Effector memory CD4-positive, alpha-beta T cell (primary cell): Measurements from ENCODE around the gene CPA1.

Source experiments
- DNase-seq, 3 donors: peaks; one replicate each; pipeline ENCODE4 v3.0.0-alpha.2; 2020
- H3K27ac ChIP-seq: 2 replicates; pipeline ENCODE4 v1.7.0; 2013; ENCODE audit warnings: mild to moderate bottlenecking, low read length, moderate library complexity; ENCODE audit not compliant: insufficient read depth, poor library complexity, severe bottlenecking
- H3K27me3 ChIP-seq: replicated peaks from 2 replicates; pipeline ENCODE4 v1.7.0; 2013; ENCODE audit warnings: mild to moderate bottlenecking, low read length; ENCODE audit not compliant: insufficient read depth, control insufficient read depth, poor library complexity, severe bottlenecking
- H3K36me3 ChIP-seq: 2 replicates; pipeline ENCODE4 v1.7.0; 2013; ENCODE audit warnings: mild to moderate bottlenecking, low read length, moderate library complexity; ENCODE audit not compliant: control insufficient read depth, insufficient read depth
- H3K4me1 ChIP-seq: 2 replicates; pipeline ENCODE4 v1.7.0; 2013; ENCODE audit warnings: low read length, mild to moderate bottlenecking; ENCODE audit not compliant: control insufficient read depth, insufficient read depth, poor library complexity, severe bottlenecking
- H3K4me3 ChIP-seq: 2 replicates; pipeline ENCODE4 v1.7.0; 2013; ENCODE audit warnings: low read length, low read depth, mild to moderate bottlenecking; ENCODE audit not compliant: insufficient read depth, poor library complexity, severe bottlenecking
- H3K9me3 ChIP-seq: 2 replicates; pipeline ENCODE4 v1.7.0; 2013; ENCODE audit warnings: mild to moderate bottlenecking, low read length, moderate library complexity; ENCODE audit not compliant: control insufficient read depth

Gene CPA1

GRCh38 chr7:130384371-130384801 lies 4.1 kb downstream of the CPA1 start:
- no peak for DNase-seq
- Histone ChIP-seq H3K27me3 (no peaks in the 10 kb centered on the region), H3K4me1 (no peaks in the 10 kb centered on the region), H3K36me3 (no peaks in the 10 kb centered on the region), H3K4me3 (no peak overlapping the region), H3K9me3 (no peaks in the 10 kb centered on the region), H3K27ac (no peak overlapping the region)

DNA sequence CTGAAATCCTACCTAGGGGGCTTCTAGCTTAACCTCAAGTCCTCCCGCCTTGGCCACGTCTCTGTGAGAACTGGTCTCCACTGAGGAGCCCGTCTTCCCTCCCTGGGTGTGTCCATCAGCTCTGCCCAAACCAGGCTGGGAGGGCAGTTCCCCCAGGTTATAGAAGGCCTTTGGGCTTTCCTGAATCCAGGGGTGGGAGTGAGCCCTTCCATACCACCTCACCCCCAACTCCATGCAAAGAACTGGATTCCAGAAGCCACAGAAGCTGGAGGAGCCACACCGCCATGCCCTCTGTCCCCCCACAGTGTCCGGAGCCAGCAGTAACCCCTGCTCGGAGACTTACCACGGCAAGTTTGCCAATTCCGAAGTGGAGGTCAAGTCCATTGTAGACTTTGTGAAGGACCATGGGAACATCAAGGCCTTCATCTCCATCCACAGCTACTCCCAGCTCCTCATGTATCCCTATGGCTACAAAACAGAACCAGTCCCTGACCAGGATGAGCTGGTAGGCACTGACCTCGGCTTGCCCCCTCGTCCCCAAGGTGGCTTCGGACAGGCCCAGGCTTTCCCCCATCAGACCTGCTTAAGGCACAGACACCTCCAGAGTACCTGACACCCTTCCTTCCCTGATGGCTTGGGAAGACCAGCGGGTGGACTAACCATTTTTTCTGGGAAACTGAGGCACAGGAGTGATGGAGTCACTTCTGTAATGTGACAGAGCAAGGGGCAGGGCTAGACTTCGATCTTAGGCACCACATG lies 4.7 kb downstream of the CPA1 start:
- H3K27ac ChIP-seq = no peak overlapping the region
- DNase-seq = no peak
- H3K27me3 ChIP-seq = no peaks in the 10 kb centered on the region
- H3K4me1 ChIP-seq = no peaks in the 10 kb centered on the region
- H3K36me3 ChIP-seq = no peaks in the 10 kb centered on the region
- no peak overlapping the region for H3K4me3 ChIP-seq
- H3K9me3 ChIP-seq = no peaks in the 10 kb centered on the region

GRCh38 chr7:130385600-130386066 lies 5.3 kb downstream of the CPA1 start:
- no peaks in the 10 kb centered on the region for H3K36me3 ChIP-seq
- H3K9me3 ChIP-seq = no peaks in the 10 kb centered on the region
- H3K27ac ChIP-seq = no peak overlapping the region
- H3K4me3 ChIP-seq = no peak overlapping the region
- H3K4me1 ChIP-seq = no peaks in the 10 kb centered on the region
- DNase-seq = no peak
- no peaks in the 10 kb centered on the region for H3K27me3 ChIP-seq

- H3K27ac ChIP-seq = no peak overlapping the region
- no peaks in the 10 kb centered on the region for H3K9me3 ChIP-seq
- no peak for DNase-seq
- no peak overlapping the region for H3K4me3 ChIP-seq
- no peaks in the 10 kb centered on the region for H3K4me1 ChIP-seq
- H3K27me3 ChIP-seq = no peaks in the 10 kb centered on the region
- H3K36me3 ChIP-seq = no peaks in the 10 kb centered on the region
Observed at GRCh38 chr7:130386876-130387275, 6.6 kb downstream of the CPA1 start.

DNA sequence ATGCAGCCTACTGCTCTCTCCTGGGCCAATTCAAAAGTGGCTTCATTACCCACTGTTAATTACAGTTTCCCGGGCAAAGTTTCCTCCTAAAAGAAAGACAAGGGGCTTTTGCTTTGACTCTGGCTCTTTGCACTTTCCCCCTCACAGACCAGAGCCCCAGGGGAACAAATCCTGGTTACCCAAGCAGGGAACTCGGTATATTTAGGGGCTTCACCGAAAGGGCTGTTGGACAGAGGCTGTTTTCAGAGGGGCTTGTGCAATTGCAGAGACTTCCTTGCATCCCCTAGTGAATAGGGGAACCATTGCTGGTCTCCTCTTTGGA lies 7.0 kb downstream of the CPA1 start:
- no peak for DNase-seq
- H3K36me3 ChIP-seq = no peaks in the 10 kb centered on the region
- H3K4me3 ChIP-seq = no peak overlapping the region

DNA sequence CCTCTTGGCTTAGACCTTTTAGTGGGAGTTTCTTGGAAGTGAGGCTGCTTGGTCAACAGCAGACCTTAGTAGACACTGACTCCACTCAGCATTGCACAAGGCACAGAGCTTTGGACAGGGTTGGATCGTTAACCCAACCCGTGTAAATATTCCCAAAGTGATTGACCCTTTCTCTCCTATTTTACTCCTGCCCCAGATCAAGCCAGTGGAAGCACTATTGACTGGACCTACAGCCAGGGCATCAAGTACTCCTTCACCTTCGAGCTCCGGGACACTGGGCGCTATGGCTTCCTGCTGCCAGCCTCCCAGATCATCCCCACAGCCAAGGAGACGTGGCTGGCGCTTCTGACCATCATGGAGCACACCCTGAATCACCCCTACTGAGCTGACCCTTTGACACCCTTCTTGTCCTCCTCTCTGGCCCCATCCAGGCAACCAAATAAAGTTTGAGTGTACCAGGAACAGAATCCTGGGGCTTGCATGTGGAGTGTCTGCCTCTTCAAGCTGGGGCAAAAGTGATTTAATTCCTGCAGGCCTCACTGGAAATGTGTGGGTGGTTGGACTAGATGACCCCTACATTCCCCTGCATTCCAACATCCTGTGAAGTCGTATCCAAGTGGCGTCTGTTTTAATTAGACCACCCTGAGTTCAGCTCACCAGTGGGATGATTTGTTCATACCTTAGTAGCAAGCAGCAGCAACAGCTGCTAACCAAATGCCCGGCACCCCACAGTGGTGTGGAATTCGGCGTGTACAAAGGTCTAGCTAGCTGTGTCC lies 7.5 kb downstream of the CPA1 start:
- no peaks in the 10 kb centered on the region for H3K27me3 ChIP-seq

More for the DNA sequence above, 7.0 kb downstream of the CPA1 start:
- no peaks in the 10 kb centered on the region for H3K4me1 ChIP-seq
- no peak overlapping the region for H3K27ac ChIP-seq
- no peaks in the 10 kb centered on the region for H3K9me3 ChIP-seq
- H3K27me3 ChIP-seq = no peaks in the 10 kb centered on the region

DNA sequence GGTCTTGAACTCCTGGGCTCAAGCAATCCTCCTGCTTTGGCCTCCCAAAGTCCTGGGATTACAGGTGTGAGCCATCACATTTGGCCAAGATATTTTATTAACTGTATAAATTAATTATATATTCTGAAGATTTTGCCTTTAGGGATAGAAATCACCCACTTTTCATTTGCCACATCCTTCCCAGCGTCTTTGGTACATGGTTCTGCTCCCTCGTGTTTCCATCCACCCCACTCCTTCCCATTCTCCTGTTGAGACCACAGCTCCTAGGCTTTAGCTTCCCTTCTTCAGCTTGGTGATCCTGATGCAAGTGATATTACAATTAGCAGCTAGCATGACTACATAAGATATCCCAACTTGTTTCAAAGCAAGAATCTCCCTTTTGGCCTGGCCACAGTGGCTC lies 8.4 kb downstream of the CPA1 start:
- no peak for DNase-seq
- Histone ChIP-seq H3K9me3 (no peaks in the 10 kb centered on the region), H3K36me3 (no peaks in the 10 kb centered on the region), H3K27ac (no peak overlapping the region), H3K4me1 (no peaks in the 10 kb centered on the region), H3K4me3 (no peak overlapping the region), H3K27me3 (no peaks in the 10 kb centered on the region)

More for the DNA sequence above, 7.5 kb downstream of the CPA1 start:
- DNase-seq = no peak
- Histone ChIP-seq H3K27ac (no peak overlapping the region), H3K36me3 (no peaks in the 10 kb centered on the region), H3K4me1 (no peaks in the 10 kb centered on the region), H3K9me3 (no peaks in the 10 kb centered on the region), H3K4me3 (no peak overlapping the region)

- Histone ChIP-seq H3K4me3 (no peak overlapping the region), H3K27ac (no peak overlapping the region), H3K27me3 (no peaks in the 10 kb centered on the region), H3K9me3 (no peaks in the 10 kb centered on the region), H3K4me1 (peaks cover 8% of the 10 kb centered on the region), H3K36me3 (no peaks in the 10 kb centered on the region)
- no peak for DNase-seq
Observed at GRCh38 chr7:130390486-130390885, 10.2 kb downstream of the CPA1 start.

GRCh38 chr7:130393101-130393561 lies 12.8 kb downstream of the CPA1 start:
- Histone ChIP-seq H3K27ac (no peak overlapping the region), H3K36me3 (no peaks in the 10 kb centered on the region), H3K27me3 (no peaks in the 10 kb centered on the region), H3K9me3 (no peaks in the 10 kb centered on the region), H3K4me3 (no peak overlapping the region), H3K4me1 (peaks cover 8% of the 10 kb centered on the region)
- DNase-seq = no peak

- no peak for DNase-seq
- Histone ChIP-seq H3K27ac (no peak overlapping the region), H3K9me3 (no peaks in the 10 kb centered on the region), H3K27me3 (no peaks in the 10 kb centered on the region), H3K4me1 (peaks cover 8% of the 10 kb centered on the region), H3K4me3 (no peak overlapping the region), H3K36me3 (no peaks in the 10 kb centered on the region)
Observed at GRCh38 chr7:130393841-130394411, 13.6 kb downstream of the CPA1 start.
